ENCODE measurements around the gene SAMSN1.

GRCh38 chr21:14531757-14532316, 14.3 kb downstream of the SAMSN1 start:
- TF ChIP-seq POLR2A (IDR thresholded peaks at IDR 0.05) (no peak), CTCF (IDR thresholded peaks at IDR 0.05) (no peak)
